ENCODE data around the gene SCAMP3.

Gene SCAMP3

GRCh38 chr1:155266553-155266952 is 4.4 kb upstream of the SCAMP3 start:
- Histone ChIP-seq H3F3A (ENCODE audit: low read depth) (peaks cover 9% of the 10 kb centered on the region; the same call in 1 of the 2 replicates), H3K4me1 (ENCODE audit: insufficient read depth, low read length, poor library complexity, severe bottlenecking) (peaks cover 7% of the 10 kb centered on the region), H3K79me2 (ENCODE audit: insufficient read depth, low read length) (peaks cover 45% of the 10 kb centered on the region), H3K4me3 (ENCODE audit: low read length, poor library complexity, severe bottlenecking) (no peak overlapping the region), H3K4me2 (ENCODE audit: low read depth, low read length, poor library complexity, severe bottlenecking) (no peak overlapping the region), H2AFZ (ENCODE audit: low read length) (no peak overlapping the region), H4K20me1 (ENCODE audit: insufficient read depth, low read length, poor library complexity, severe bottlenecking) (peaks cover 16% of the 10 kb centered on the region), H3K36me3 (ENCODE audit: insufficient read depth, low read length) (peaks cover 77% of the 10 kb centered on the region), H3K9me2 (replicated peaks; ENCODE audit: low read depth, low read length) (no peaks in the 10 kb centered on the region), H3K9ac (ENCODE audit: low read depth, low read length, poor library complexity, severe bottlenecking) (no peak overlapping the region), H3K27me3 (ENCODE audit: insufficient read depth, low read length, poor library complexity, severe bottlenecking) (no peaks in the 10 kb centered on the region), H3K9me3 (ENCODE audit: insufficient read depth, low read depth, low read length) (no peaks in the 10 kb centered on the region)
- TF ChIP-seq EZH2phosphoT487 (IDR thresholded peaks at IDR 0.05; ENCODE audit: borderline replicate concordance) = no peak
- no peak for TF ChIP-seq CTCF (conservative IDR thresholded peaks at IDR 0.05; ENCODE audit: low read length)

DNA sequence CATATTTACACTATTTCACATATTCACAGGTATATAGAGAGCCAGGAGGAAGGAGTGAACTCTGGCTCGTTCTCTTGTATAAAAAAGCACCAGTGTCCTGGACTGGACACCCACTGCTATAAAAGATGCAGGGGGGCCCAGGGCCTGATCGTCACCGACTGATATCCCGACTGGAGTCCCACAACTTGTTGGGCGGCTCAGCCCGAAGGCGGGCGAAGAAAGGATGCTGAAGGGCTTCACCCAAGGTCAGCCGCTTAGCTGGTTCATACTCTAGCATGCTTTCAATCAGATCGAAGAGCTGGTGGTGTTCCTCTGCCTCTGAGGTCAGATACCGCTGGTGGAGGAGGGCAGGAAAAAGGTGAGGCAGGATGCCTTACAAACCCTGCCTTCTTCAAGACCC is 907 bp upstream of the SCAMP3 start:
- TF ChIP-seq CTCF (conservative IDR thresholded peaks at IDR 0.05; ENCODE audit: low read length) (no peak), EZH2phosphoT487 (IDR thresholded peaks at IDR 0.05; ENCODE audit: borderline replicate concordance) (no peak)
- H3K4me3 ChIP-seq (ENCODE audit: low read length, poor library complexity, severe bottlenecking) = no peak overlapping the region
- no peak overlapping the region for H3K9ac ChIP-seq (ENCODE audit: low read depth, low read length, poor library complexity, severe bottlenecking)
- peaks cover 27% of the 10 kb centered on the region for H3K79me2 ChIP-seq (ENCODE audit: insufficient read depth, low read length)
- H4K20me1 ChIP-seq (ENCODE audit: insufficient read depth, low read length, poor library complexity, severe bottlenecking) = peaks cover 9% of the 10 kb centered on the region
- no peaks in the 10 kb centered on the region for H3K27me3 ChIP-seq (ENCODE audit: insufficient read depth, low read length, poor library complexity, severe bottlenecking)
- H3F3A ChIP-seq (ENCODE audit: low read depth) = peaks cover 9% of the 10 kb centered on the region; the same call in 1 of the 2 replicates
- no peaks in the 10 kb centered on the region for H3K9me2 ChIP-seq (replicated peaks; ENCODE audit: low read depth, low read length)
- H3K4me1 ChIP-seq (ENCODE audit: insufficient read depth, low read length, poor library complexity, severe bottlenecking) = peaks cover 16% of the 10 kb centered on the region
- H3K9me3 ChIP-seq (ENCODE audit: insufficient read depth, low read depth, low read length) = no peaks in the 10 kb centered on the region
- H3K36me3 ChIP-seq (ENCODE audit: insufficient read depth, low read length) = peaks cover 55% of the 10 kb centered on the region
- H3K4me2 ChIP-seq (ENCODE audit: low read depth, low read length, poor library complexity, severe bottlenecking) = peak overlapping the region; percentile 97
- H2AFZ ChIP-seq (ENCODE audit: low read length) = no peak overlapping the region

DNA sequence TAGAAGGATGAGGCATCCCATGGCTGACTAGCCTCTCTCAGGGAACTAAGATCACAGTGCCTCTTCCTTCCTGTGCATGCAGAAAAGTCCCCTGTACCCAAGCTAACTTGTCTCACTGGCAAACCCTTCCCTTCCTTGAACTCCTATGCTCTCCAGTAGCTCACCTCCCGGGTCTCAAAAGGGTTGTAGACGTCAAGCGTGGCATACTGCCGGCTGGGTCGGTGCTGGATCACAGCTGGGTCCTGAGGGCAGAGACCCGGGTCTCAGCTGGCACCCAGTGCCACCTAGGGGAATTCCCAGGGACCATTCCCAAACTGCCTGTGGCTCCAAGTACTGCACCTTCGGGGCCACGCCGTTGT is 688 bp downstream of the SCAMP3 start:
- H3K9me2 ChIP-seq (replicated peaks; ENCODE audit: low read depth, low read length) = no peaks in the 10 kb centered on the region
- peaks cover 39% of the 10 kb centered on the region; the same call in 1 of the 2 replicates for H3K36me3 ChIP-seq (ENCODE audit: insufficient read depth, low read length)
- H3K27me3 ChIP-seq (ENCODE audit: insufficient read depth, low read length, poor library complexity, severe bottlenecking) = no peaks in the 10 kb centered on the region
- peak overlapping the region; percentile 81 for H3K4me3 ChIP-seq (ENCODE audit: low read length, poor library complexity, severe bottlenecking)
- peaks cover 9% of the 10 kb centered on the region; the same call in 1 of the 2 replicates for H3F3A ChIP-seq (ENCODE audit: low read depth)
- peaks cover 16% of the 10 kb centered on the region for H3K4me1 ChIP-seq (ENCODE audit: insufficient read depth, low read length, poor library complexity, severe bottlenecking)
- peaks cover 9% of the 10 kb centered on the region for H4K20me1 ChIP-seq (ENCODE audit: insufficient read depth, low read length, poor library complexity, severe bottlenecking)
- H3K9ac ChIP-seq (ENCODE audit: low read depth, low read length, poor library complexity, severe bottlenecking) = peak overlapping the region; percentile 86
- no peak for TF ChIP-seq CTCF (conservative IDR thresholded peaks at IDR 0.05; ENCODE audit: low read length)
- TF ChIP-seq EZH2phosphoT487 (IDR thresholded peaks at IDR 0.05; ENCODE audit: borderline replicate concordance) = no peak
- H3K9me3 ChIP-seq (ENCODE audit: insufficient read depth, low read depth, low read length) = no peaks in the 10 kb centered on the region
- H3K79me2 ChIP-seq (ENCODE audit: insufficient read depth, low read length) = peaks cover 20% of the 10 kb centered on the region
- H2AFZ ChIP-seq (ENCODE audit: low read length) = no peak overlapping the region
- H3K4me2 ChIP-seq (ENCODE audit: low read depth, low read length, poor library complexity, severe bottlenecking) = peak overlapping the region; percentile 97

All from Loucy (cell line).